GM15510 (cell line): ENCODE measurements around the gene HOXC6.

Experiments used
- POLR2A ChIP-seq: IDR thresholded peaks from 3 replicates; pipeline ENCODE4 v1.6.1; 2011; ENCODE audit warnings: borderline replicate concordance; ENCODE audit not compliant: insufficient read length; ENCODE audit errors: extremely low read depth

HOXC6 gene

DNA sequence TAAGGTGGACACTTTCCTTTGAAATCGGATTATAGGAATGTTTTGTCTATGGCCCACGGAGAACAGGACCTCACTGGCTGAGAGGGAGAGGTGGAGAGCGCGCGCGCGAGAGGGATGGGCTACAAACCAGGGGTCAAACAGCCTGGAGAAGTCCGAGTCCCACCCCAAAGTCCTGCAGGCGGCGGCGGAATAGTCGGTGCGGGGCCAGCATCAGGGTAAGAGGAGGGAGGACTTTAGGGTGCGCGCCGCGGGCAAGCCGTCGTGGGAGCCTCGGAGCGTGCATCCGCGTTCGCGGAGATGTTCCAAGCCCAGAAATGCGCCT, 22.7 kb upstream of the HOXC6 start:
- no peak for TF ChIP-seq POLR2A

DNA sequence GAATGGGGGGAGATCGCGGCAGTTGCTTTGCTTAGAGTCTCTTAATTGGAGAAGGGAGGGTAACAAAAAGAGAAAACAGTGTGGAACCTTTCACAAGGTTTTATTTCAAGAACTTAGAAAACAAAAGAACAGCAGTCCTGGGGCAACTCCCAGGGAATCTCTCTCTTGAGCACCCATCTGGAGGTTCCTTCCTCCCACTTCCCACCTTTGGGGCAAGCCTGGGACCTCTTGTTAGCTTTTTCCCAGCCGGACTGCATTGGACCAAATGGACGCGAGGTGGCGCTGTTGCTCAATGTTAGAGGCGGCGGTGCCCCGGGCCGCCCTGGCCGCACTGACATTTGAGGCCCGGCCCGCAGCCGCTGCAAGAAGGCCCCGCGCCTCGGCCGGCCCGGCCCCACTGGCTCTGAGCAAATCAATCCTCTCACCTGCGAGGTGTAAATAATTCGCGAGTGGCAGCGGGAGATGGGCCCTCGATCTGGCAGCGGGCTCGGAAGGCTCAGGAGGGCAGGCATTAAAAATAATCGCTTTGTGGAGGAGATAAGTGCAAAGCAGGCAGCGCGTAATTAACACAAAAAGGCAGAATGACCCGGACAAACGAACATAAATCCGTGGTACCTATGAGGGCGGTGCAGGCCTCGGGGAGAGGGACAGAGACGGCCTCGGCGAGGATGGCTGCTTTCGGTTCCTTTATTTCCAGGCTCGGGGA, 22.2 kb upstream of the HOXC6 start:
- no peak for TF ChIP-seq POLR2A

GRCh38 chr12:54006559-54007220, 21.6 kb upstream of the HOXC6 start:
- no peak for TF ChIP-seq POLR2A

DNA sequence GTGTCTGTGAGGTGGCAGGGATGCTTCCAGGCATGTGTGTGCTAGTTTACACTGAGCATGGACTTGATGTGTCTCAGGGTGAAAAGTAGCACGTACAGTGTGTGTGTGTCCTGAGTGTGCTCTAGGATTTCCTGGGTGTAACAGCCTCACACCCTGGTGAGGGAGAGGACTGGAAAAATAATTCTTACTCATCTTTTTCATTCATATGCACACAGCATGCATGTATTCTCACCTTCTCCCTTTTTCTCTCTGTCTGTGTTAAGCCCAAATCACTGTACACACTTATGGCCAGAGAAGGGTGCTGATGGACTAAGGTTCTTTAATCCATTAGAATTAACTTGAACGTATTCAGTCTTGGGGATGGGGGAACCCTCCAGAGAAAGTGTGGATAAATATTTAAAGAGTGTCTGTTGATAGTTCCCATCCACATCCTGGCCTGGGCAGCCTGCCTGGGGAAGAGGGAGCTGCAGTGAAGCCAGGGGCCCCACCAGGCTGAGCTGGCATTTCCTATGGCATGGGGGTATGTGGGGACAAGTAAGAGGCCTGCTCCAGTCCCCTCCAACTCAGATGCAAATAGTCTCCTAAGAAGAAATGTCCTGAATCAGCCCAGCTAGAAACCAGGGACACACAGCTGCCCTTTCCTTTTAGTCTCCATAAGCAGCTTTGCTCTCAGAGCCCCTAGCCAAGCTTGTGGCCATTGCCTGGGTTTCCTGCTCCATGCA, 20.5 kb upstream of the HOXC6 start:
- TF ChIP-seq POLR2A = no peak

- TF ChIP-seq POLR2A = no peak
These were observed 20.0 kb upstream of the HOXC6 start for GRCh38 chr12:54008260-54008552.

DNA sequence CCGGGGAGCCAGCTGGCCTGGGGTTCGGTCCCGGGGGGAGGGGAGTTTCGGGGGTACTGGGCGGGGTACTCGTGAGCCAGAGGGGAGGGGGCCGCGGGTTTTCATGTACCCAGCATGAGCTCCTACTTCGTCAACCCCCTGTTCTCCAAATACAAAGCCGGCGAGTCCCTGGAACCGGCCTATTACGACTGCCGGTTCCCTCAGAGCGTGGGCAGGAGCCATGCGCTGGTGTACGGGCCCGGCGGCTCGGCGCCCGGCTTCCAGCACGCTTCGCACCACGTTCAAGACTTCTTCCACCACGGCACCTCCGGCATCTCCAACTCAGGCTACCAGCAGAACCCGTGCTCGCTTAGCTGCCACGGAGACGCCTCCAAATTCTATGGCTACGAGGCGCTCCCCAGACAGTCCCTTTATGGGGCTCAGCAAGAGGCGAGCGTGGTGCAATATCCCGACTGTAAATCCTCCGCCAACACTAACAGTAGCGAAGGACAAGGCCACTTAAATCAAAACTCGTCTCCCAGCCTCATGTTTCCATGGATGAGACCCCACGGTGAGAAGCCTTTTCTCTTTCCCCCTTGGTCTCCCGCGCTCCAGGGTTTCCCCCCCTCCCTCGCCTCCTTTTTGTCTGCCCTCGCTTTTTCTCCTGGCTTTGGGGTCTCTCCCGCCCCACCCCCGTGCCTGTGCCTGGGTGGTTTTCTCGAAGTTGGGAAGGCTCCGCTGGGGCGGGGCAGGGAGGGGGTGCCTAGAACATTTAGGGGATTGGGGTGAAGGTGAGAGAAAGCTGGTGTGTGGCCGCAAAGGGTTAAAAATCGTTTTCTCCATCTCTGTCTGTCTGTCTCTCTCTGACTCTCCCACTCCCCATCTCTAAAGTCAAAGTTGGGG, 18.8 kb upstream of the HOXC6 start:
- no peak for TF ChIP-seq POLR2A

- no peak for TF ChIP-seq POLR2A
These were observed 17.9 kb upstream of the HOXC6 start for GRCh38 chr12:54010053-54010971.

DNA sequence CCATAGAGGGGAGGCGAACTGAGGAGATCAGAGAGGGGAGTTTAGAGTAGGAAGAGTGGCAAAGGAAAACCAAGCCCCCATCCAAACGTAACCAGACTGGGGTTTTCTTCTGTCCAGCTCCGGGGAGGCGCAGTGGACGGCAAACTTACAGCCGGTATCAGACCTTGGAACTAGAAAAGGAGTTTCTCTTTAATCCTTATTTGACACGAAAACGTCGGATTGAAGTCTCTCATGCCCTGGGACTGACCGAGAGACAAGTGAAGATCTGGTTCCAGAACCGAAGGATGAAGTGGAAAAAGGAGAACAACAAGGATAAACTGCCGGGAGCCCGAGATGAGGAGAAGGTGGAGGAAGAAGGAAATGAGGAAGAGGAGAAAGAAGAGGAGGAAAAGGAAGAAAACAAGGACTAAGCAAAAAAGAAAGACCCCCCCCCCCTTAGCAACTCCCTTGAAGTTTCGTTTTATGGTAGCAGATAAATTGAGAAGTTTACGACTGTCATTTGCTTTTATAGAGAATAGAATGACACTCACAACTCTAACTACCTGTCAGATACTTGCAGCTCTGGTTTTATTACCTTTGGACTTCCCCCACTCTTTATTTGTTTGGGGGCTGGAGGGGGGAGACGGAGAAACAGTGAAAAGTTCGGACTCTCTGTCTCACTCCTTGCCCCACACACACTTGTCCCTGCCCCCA, 17.1 kb upstream of the HOXC6 start:
- no peak for TF ChIP-seq POLR2A

GRCh38 chr12:54011665-54012532, 16.3 kb upstream of the HOXC6 start:
- TF ChIP-seq POLR2A = no peak

DNA sequence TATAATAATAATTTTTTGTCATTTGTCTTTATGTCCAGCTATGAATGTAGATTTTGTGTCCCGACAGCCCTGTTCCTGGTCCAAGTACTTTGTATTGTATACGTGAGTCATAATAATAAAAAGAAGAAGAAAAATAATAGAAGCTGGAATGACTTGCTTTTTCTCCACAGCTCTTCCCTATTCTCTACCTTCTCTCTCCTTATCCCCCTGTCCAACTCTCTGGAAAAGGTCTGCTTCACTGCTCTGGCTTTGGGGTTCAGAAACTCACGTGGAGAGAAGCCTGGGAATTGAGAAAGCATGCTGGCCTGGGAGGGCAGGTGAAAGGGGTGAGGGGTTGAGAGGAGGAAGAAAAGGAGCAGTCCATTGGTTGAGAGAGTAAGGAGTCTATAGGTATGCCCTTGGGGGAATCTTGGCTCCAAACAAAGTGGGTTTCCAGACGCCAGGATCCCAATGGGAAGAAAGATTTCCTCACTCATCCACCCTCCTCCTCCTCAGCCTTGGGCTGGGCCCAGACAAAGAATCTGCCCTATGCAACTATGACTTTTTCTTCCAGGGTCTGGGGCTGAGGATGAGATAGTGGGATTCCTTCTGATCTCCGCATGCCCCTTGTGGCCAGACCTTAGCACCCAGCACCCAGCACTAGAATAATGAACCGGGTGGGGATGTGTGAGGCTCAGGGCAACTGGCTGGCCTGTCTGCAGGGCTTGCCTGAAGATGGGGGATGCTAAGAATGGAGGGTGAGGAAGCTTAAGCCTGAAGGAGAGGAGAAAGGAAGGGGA, 15.4 kb upstream of the HOXC6 start:
- TF ChIP-seq POLR2A = no peak

GRCh38 chr12:54014377-54015017, 13.7 kb upstream of the HOXC6 start:
- no peak for TF ChIP-seq POLR2A
